PC-9 (cell line): ENCODE measurements around the gene SLC25A47. TPM values are rescaled to one million over a fixed set of nuclear protein-coding genes. Genes with fewer than 3 reads are reported as not detected.

Experiments used
- BruUV-seq: library from RNA; stranded (reverse); fragments of 400-500 nt; replicated peaks from 2 replicates; lab custom pipeline; 2021; lab: Mats Ljungman, UMichigan
- CTCF ChIA-PET: fragments of 300-600 bp; sonication (Branson Sonifier 250); formaldehyde crosslinking; loops from one replicate; lab custom pipeline; 2022; ENCODE audit warnings: antibody characterized with exemption; lab: Charles Lee
- POLR2A ChIA-PET: fragments of 300-600 bp; sonication (Branson Sonifier 250); formaldehyde crosslinking; loops from one replicate; lab custom pipeline; 2022; ENCODE audit warnings: antibody characterized with exemption; ENCODE audit not compliant: unreplicated experiment; lab: Charles Lee
- DNase-seq, 2 experiments: peaks; one replicate each; pipeline versions ENCODE4 v3.0.0 to v3.0.0-alpha.2; 2015 to 2022; ENCODE audit warnings: mixed read lengths in 1 of 2
- H2AFZ ChIP-seq: fragments of 200-600 bp; sonication (generic); 2 replicates; pipeline ENCODE4 v1.8.1; 2017; ENCODE audit warnings: antibody characterized with exemption
- H3F3A ChIP-seq: fragments of 200-600 bp; sonication (generic); 2 replicates; pipeline ENCODE4 v1.8.1; 2017; ENCODE audit warnings: antibody characterized with exemption, mild to moderate bottlenecking, low read depth; ENCODE audit not compliant: insufficient read depth
- H3K27ac ChIP-seq: fragments of 200-600 bp; sonication (generic); 2 replicates; pipeline ENCODE4 v1.6.1; 2016; ENCODE audit warnings: mixed run types
- H3K27me3 ChIP-seq: fragments of 200-600 bp; sonication (generic); 2 replicates; pipeline ENCODE4 v1.6.1; 2016; ENCODE audit warnings: low read depth, mixed run types; ENCODE audit not compliant: insufficient read depth
- H3K36me3 ChIP-seq: fragments of 200-600 bp; sonication (generic); 2 replicates; pipeline ENCODE4 v1.6.1; 2016; ENCODE audit warnings: low read depth, mixed run types
- H3K4me1 ChIP-seq: fragments of 200-600 bp; sonication (generic); replicated peaks from 2 replicates; pipeline ENCODE4 v1.6.1; 2016; ENCODE audit warnings: mixed run types; ENCODE audit not compliant: insufficient read depth
- H3K4me2 ChIP-seq: fragments of 200-600 bp; sonication (generic); 2 replicates; pipeline ENCODE4 v1.6.1; 2017; ENCODE audit warnings: mixed run types
- H3K4me3 ChIP-seq: fragments of 200-600 bp; sonication (generic); 2 replicates; pipeline ENCODE4 v1.6.1; 2016; ENCODE audit warnings: mixed run types
- H3K79me2 ChIP-seq: fragments of 200-600 bp; sonication (generic); 2 replicates; pipeline ENCODE4 v1.6.1; 2017; ENCODE audit warnings: low read depth, mixed run types
- H3K9me2 ChIP-seq: fragments of 200-600 bp; sonication (generic); 2 replicates; pipeline ENCODE4 v1.8.1; 2017; ENCODE audit warnings: mild to moderate bottlenecking; ENCODE audit not compliant: insufficient read depth
- H3K9me3 ChIP-seq: fragments of 200-600 bp; sonication (generic); 2 replicates; pipeline ENCODE4 v1.8.1; 2016; ENCODE audit warnings: low read depth; ENCODE audit not compliant: insufficient read depth
- H4K20me1 ChIP-seq: fragments of 200-600 bp; sonication (generic); 2 replicates; pipeline ENCODE4 v1.8.1; 2017; ENCODE audit not compliant: insufficient read depth
- CTCF ChIP-seq: fragments of 200-600 bp; sonication (generic); conservative IDR thresholded peaks from 2 replicates; pipeline ENCODE4 v1.6.1; 2017; ENCODE audit warnings: mixed run types, antibody characterized with exemption, mild to moderate bottlenecking, moderate library complexity
- EZH2 ChIP-seq: fragments of 200-600 bp; sonication (generic); IDR thresholded peaks from 2 replicates; pipeline ENCODE4 v1.8.0; 2017; ENCODE audit warnings: antibody characterized with exemption, low read depth
- intact Hi-C: fragments of 100-400 bp; cut with micrococcal nuclease; formaldehyde crosslinking; loops from one replicate; pipeline ENCODE4 v1.10.0; 2022; ENCODE audit not compliant: unreplicated experiment
- total RNA-seq: library from RNA; stranded (reverse); gene quantifications from 2 replicates; pipeline ENCODE4 v1.2.3, GENCODE V29; 2021

Gene SLC25A47
- total RNA-seq, 1 experiment from 2014 or later: not detected

GRCh38 chr14:100297320-100298300, 25.5 kb upstream of the SLC25A47 start:
- Histone ChIP-seq H3K4me2 (no peak overlapping the region), H2AFZ (no peak overlapping the region), H3K27ac (no peak overlapping the region), H3K9me2 (no peaks in the 10 kb centered on the region), H3K27me3 (no peaks in the 10 kb centered on the region), H3K4me1 (no peaks in the 10 kb centered on the region), H3K4me3 (no peak overlapping the region), H4K20me1 (no peaks in the 10 kb centered on the region), H3F3A (peaks cover 8% of the 10 kb centered on the region; the same call in 1 of the 2 replicates), H3K79me2 (no peaks in the 10 kb centered on the region), H3K36me3 (no peaks in the 10 kb centered on the region), H3K9me3 (no peaks in the 10 kb centered on the region)
- BruUV-seq: no TSS peak
- TF ChIP-seq EZH2 (no peak), CTCF (no peak)
- no peak for DNase-seq
- CTCF ChIA-PET: no interaction called here
- intact Hi-C loops: no loop called here
- POLR2A ChIA-PET: no interaction called here

GRCh38 chr14:100298551-100299237, 24.4 kb upstream of the SLC25A47 start:
- no peaks in the 10 kb centered on the region for H3K27me3 ChIP-seq
- no peaks in the 10 kb centered on the region for H3K9me2 ChIP-seq
- TF ChIP-seq EZH2 (no peak), CTCF (no peak)
- no TSS peak for BruUV-seq
- ChIA-PET CTCF (no interaction called here), POLR2A (no interaction called here)
- peaks cover 11% of the 10 kb centered on the region; the same call in 1 of the 2 replicates for H3F3A ChIP-seq
- intact Hi-C loops: no loop called here
- no peak overlapping the region for H3K4me2 ChIP-seq
- H4K20me1 ChIP-seq: no peaks in the 10 kb centered on the region
- H3K4me1 ChIP-seq: peaks cover 5% of the 10 kb centered on the region; the same call in 1 of the 2 replicates
- H3K9me3 ChIP-seq: no peaks in the 10 kb centered on the region
- H3K27ac ChIP-seq: no peak overlapping the region
- no peak overlapping the region for H2AFZ ChIP-seq
- no peaks in the 10 kb centered on the region for H3K36me3 ChIP-seq
- DNase-seq: no peak
- H3K79me2 ChIP-seq: no peaks in the 10 kb centered on the region
- H3K4me3 ChIP-seq: no peak overlapping the region

- intact Hi-C loops: no loop called here
- H3F3A ChIP-seq: peaks cover 11% of the 10 kb centered on the region; the same call in 1 of the 2 replicates
- no peaks in the 10 kb centered on the region for H3K36me3 ChIP-seq
- CTCF ChIA-PET: no interaction called here
- H3K9me3 ChIP-seq: no peaks in the 10 kb centered on the region
- BruUV-seq: no TSS peak
- peaks cover 5% of the 10 kb centered on the region; the same call in 1 of the 2 replicates for H3K4me1 ChIP-seq
- no peak overlapping the region for H3K4me2 ChIP-seq
- no peaks in the 10 kb centered on the region for H3K79me2 ChIP-seq
- H3K9me2 ChIP-seq: no peaks in the 10 kb centered on the region
- H3K27ac ChIP-seq: no peak overlapping the region
- no peaks in the 10 kb centered on the region for H4K20me1 ChIP-seq
- H3K27me3 ChIP-seq: no peaks in the 10 kb centered on the region
- H3K4me3 ChIP-seq: no peak overlapping the region
- DNase-seq: no peak
- POLR2A ChIA-PET: no interaction called here
- H2AFZ ChIP-seq: no peak overlapping the region
- no peak for TF ChIP-seq EZH2
- TF ChIP-seq CTCF: no peak
These were observed 23.9 kb upstream of the SLC25A47 start for GRCh38 chr14:100299238-100299560.
